Coronary artery (tissue), 2 donors: ENCODE data around the gene RAI2.
A peak's percentile ranks its signal among the peaks of the same experiment; 100 is the strongest.

Source experiments
- DNase-seq: peaks from one replicate; pipeline ENCODE4 v3.0.0-alpha.2; 2017; ENCODE audit warnings: low spot score
- H3K27ac ChIP-seq, 2 donors: fragments of 200-600 bp; sonication (generic); one replicate each; pipeline ENCODE4 v1.5.1; 2016 to 2019
- H3K4me3 ChIP-seq: fragments of 200-600 bp; sonication (generic); 2 replicates; pipeline ENCODE4 v1.5.1; 2016; ENCODE audit warnings: mild to moderate bottlenecking, moderate library complexity
- TF ChIP-seq, protein P1 (sequence below): fragments of 200-600 bp; sonication (generic); IDR thresholded peaks from one replicate; pipeline ENCODE4 v1.5.1; 2019; ENCODE audit warnings: antibody characterized with exemption

The RAI2 gene

DNA sequence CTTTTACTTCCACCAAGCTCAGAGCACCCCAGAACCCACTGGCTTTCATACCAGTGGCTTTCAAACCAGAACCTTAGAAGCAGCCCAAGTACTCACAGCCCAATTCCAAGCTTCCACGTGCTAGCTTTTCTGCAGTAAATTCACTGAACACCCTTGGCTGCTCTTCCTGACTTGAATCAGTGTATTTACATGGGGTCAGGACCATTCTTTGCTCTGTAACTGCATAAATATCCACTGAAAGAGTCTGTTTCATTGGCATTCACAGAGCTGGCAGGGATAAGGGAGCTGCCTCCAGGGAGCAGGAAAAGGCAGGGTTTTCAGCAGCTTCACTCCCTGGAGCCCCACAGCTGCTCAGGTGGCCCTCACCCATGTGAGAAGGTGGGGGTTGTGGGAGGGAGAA, 43.8 kb downstream of the RAI2 start:
- no peak overlapping the region for H3K27ac ChIP-seq
- H3K4me3 ChIP-seq = no peak overlapping the region
- DNase-seq = no peak
- TF ChIP-seq, protein P1, sequence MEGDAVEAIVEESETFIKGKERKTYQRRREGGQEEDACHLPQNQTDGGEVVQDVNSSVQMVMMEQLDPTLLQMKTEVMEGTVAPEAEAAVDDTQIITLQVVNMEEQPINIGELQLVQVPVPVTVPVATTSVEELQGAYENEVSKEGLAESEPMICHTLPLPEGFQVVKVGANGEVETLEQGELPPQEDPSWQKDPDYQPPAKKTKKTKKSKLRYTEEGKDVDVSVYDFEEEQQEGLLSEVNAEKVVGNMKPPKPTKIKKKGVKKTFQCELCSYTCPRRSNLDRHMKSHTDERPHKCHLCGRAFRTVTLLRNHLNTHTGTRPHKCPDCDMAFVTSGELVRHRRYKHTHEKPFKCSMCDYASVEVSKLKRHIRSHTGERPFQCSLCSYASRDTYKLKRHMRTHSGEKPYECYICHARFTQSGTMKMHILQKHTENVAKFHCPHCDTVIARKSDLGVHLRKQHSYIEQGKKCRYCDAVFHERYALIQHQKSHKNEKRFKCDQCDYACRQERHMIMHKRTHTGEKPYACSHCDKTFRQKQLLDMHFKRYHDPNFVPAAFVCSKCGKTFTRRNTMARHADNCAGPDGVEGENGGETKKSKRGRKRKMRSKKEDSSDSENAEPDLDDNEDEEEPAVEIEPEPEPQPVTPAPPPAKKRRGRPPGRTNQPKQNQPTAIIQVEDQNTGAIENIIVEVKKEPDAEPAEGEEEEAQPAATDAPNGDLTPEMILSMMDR = no peak

DNA sequence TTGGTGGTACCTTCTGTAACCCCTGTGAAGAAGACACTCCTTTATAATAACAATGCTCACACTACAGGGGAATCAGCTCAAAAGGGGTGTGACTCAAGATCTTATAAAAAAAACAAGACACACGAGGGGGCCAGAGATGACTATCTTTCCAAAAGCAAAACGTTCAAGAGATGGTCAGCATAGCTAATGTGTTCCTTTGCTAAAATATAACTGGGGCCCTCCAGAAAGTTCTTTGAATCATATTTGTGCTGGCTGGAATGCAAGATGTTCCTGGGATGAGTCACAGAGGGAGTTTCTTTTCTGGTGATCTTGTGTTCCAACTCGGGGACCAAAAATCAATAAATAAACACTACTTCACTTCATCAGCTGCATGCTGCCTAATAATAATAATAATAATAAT, 46.5 kb downstream of the RAI2 start:
- Histone ChIP-seq H3K27ac (peak overlapping the region in 1 of 2 donors; percentile 48), H3K4me3 (no peak overlapping the region)
- TF ChIP-seq, protein P1 = no peak
- DNase-seq = no peak

DNA sequence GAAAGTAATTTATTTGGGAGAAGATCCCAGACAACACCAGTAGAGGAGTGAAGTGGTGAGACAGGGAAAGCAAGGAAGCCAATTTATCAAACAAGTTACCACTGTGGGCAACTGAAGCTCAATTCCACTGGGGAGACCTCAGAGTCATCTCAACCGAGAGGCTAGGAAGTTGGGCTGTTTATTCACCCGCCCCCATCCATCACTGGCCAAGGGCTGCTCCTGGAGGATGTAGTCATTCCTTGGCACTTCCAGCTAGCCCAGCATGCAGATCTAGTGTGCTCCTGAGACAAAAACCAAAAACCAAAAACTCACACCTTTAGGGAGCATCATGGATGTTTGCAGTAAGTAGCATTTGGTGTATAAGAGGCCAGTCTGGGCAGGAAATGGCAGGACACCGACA, 47.0 kb downstream of the RAI2 start:
- no peak for DNase-seq
- Histone ChIP-seq H3K27ac (peak overlapping the region in 1 of 2 donors; percentile 48), H3K4me3 (no peak overlapping the region)
- TF ChIP-seq, protein P1 = no peak

DNA sequence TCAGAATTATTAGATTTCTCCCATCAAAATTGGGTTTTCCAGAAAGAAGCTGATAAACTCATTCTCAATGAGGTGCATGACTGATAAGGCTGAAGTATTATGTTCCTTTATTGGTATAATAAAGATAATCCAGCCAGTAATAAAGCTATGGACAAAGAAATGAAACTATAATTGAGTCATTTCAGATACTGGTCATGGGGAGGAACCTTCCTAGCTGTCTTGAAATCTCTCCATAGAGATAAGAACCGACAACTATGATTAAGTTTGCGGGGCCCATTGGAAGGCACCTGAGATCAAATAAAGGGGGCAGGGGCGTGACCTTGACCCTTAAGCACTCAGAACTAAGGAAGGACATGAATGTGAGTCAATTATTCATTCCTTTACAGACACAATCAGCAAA, 47.8 kb downstream of the RAI2 start:
- TF ChIP-seq, protein P1 = no peak
- DNase-seq = no peak
- no peak overlapping the region for H3K27ac ChIP-seq
- H3K4me3 ChIP-seq = no peak overlapping the region

DNA sequence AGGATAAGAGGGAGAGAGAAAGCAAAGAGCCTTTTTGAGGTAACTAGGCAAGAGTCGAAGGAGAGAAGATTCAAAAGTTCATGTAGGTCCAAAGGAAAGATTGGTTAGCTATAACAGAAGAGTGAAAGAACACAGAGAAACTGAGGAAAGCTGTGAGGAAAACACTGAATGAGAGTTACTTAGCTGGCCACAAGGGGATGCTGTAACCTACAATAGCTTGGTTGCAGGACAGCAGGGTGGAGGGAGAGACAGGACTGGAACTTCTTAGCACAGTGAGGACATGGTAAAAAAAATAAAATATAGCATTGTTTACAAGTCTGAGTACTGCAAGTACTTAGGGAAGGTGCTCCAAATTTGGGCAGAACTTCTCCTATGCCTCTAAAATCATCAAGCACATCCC, 48.3 kb downstream of the RAI2 start:
- Histone ChIP-seq H3K27ac (no peak overlapping the region), H3K4me3 (no peak overlapping the region)
- TF ChIP-seq, protein P1 = peak; percentile 18
- DNase-seq = no peak

DNA sequence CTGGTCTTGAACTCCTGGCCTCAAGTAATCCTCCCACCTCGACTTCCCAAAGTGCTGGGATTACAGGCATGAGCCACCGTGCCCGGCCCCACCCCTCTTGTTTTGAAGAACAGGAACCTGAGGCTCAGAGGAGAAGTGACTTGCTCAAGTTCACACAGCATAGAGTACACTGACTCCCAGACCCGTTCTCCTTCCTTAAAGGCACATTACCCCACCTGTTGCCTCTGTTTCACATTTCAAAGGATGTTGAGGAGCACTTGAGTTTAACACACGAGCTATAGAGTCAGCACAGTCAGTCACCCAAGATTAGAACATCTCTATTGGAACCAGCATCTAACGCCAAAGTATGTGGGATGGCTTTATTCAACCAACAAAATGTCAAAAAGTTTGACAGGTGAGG, 51.1 kb downstream of the RAI2 start:
- no peak overlapping the region for H3K27ac ChIP-seq
- TF ChIP-seq, protein P1 = no peak
- no peak overlapping the region for H3K4me3 ChIP-seq
- DNase-seq = no peak

DNA sequence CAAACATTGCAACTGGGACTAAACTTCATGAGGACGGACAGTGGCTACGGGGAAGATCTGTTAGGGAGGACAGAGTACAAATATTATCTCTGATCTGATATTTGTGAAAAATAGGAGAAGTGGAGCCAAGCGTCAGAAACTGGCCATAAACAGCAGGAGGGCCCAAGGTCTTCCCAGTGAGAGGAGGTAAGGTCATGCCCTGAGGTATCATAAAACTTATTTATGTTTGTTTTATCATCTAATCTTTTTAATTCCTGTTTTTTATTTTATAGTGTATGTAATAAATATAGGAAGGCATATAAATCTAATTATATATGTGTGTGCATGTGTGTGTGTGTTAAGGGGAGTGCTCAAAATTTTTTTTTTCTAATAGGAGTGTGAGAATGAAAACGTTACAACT, 51.8 kb downstream of the RAI2 start:
- TF ChIP-seq, protein P1 = no peak
- Histone ChIP-seq H3K4me3 (no peak overlapping the region), H3K27ac (no peak overlapping the region)
- no peak for DNase-seq
